GM08714 (cell line): Measurements from ENCODE around the gene EFNA5.
"Not testable (repeated sequence)": the region's sequence is repeated elsewhere in the genome, so short reads cannot be mapped to it uniquely, and the experiment has no call there.

ENCODE experiments used
- H3K4me3 ChIP-seq: fragments of 200-500 bp; sonication (Bioruptor generic); 2 replicates; pipeline ENCODE4 v1.5.1; 2014; ENCODE audit warnings: mild to moderate bottlenecking, low read length, inconsistent platforms
- ZNF274 ChIP-seq: IDR thresholded peaks from 2 replicates; pipeline ENCODE4 v1.6.1; 2012; ENCODE audit warnings: mild to moderate bottlenecking, low read depth, low read length

Gene EFNA5

DNA sequence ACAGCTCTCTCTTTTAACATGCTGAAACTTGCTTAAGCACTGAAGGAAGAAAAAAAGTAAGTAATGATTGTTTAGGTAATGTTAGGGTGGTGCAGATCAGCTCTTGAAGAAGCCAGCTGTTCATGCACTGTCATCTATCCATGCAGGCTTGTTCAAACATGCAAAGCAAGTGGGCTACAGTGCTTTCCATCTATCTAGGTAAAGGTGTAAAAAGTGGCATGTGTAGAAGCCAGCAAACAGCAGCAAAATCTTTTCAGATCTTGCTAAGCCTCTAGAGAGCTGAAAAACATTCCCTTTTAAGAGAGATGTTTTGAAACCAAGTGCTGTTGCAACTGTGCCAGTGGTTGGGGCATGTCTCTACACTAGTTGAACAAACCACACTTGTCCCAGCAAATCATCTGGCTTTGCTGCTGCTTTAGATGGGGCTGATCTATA is 214.4 kb downstream of the EFNA5 start:
- no peak for TF ChIP-seq ZNF274
- no peak overlapping the region for H3K4me3 ChIP-seq

DNA sequence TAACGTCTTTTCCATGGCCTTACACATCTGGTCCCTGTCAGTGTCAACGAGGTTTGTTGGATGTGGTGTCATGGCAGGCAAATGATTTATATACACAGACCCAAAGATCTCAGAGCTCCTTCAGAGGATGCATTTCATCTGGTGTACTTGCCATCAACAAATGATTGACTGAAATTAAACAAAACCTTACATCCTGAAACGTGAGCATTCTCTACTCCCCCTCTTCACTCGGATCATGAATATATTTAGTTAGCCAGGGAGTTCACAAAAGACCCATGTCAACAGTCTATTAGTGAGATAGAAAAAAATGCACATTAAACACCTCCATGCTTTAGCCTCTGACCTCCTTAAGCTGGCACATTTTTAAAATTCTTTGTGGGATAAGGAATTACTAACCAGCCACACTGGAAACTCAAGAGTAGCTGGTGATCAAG is 215.6 kb downstream of the EFNA5 start:
- TF ChIP-seq ZNF274 = no peak
- H3K4me3 ChIP-seq = no peak overlapping the region

DNA sequence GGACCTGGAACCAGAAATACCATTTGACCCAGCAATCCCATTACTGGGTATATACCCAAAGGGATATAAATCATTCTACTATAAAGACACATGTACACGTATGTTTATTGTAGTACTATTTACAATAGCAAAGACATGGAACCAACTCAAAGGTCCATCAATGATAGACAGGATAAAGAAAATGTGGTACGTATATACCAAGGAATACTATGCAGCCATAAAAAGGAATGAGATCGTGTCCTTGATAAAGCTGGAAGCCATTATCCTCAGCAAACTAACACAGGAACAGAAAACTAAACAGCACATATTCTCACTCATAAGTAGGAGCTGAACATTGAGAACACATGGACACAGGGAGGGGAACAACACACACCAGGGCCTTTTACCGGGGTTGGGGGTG is 218.9 kb downstream of the EFNA5 start:
- H3K4me3 ChIP-seq = not testable (repeated sequence)

DNA sequence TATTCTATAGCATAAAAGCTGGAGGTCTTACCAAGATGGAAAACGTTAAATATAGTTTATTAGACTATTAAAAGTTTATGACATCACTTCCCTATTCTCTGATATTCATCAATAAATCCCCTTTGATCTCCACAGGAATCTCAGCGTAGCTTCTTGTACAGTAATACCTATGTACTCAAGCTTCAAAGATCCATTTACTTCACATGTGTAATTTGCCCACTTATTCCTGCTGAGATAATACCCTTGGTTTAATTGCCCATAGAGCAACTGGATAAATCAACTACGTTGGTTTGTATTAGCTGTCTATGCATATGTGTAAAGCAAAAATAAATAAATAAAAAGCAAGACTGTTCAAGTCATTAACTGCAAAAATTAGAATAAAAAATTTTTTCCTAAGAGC is 219.7 kb downstream of the EFNA5 start:
- TF ChIP-seq ZNF274 = no peak

GRCh38 chr5:107450531-107450930 is 220.2 kb downstream of the EFNA5 start:
- TF ChIP-seq ZNF274 = no peak
- no peak overlapping the region for H3K4me3 ChIP-seq

More for the DNA sequence above, 219.7 kb downstream of the EFNA5 start:
- H3K4me3 ChIP-seq = no peak overlapping the region

GRCh38 chr5:107449369-107449768 is 221.4 kb downstream of the EFNA5 start:
- no peak for TF ChIP-seq ZNF274
- no peak overlapping the region for H3K4me3 ChIP-seq

DNA sequence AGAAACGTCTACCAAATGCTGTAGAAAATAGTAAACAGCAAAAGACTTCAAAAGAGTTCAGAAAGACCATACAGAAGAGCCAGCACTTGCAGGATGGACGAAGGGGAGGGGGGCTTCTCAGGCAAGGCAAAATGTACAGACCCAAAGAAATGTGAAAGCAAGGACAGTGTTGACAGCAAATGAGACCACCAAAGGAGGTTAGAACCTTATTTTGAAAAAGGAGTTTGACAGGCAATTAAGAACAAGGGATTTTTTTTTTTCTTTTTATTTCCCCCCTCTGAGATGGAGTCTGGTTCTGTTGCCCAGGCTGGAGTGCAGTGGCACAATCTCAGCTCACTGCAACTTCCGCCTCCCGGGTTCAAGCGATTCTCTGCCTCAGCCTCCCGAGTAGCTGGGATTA is 223.2 kb downstream of the EFNA5 start:
- no peak overlapping the region for H3K4me3 ChIP-seq
- no peak for TF ChIP-seq ZNF274

DNA sequence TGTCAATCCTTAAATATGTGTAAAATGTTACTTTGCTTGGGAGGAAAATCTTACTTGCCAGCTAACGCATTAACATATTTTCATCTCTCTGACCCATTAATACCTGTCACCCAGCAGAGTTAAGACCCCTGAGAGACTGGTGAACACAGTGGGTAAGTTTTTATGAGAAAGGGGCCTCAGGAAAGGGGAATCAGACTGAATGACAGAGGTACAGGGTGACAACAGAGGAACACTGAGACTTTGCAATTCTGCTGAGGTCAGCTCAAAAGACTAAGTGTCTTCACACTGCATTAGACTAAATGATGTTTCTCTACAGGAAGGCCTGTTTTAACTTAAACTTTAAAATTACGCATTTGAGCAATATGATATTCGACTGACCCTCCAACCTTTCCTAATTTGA is 223.8 kb downstream of the EFNA5 start:
- no peak for TF ChIP-seq ZNF274
- no peak overlapping the region for H3K4me3 ChIP-seq

- TF ChIP-seq ZNF274 = no peak
- H3K4me3 ChIP-seq = no peak overlapping the region
Measured at GRCh38 chr5:107444300-107444699, 226.4 kb downstream of the EFNA5 start.

GRCh38 chr5:107443897-107444296 is 226.8 kb downstream of the EFNA5 start:
- no peak overlapping the region for H3K4me3 ChIP-seq
- no peak for TF ChIP-seq ZNF274

GRCh38 chr5:107442452-107442851 is 228.3 kb downstream of the EFNA5 start:
- H3K4me3 ChIP-seq = no peak overlapping the region
- TF ChIP-seq ZNF274 = no peak

DNA sequence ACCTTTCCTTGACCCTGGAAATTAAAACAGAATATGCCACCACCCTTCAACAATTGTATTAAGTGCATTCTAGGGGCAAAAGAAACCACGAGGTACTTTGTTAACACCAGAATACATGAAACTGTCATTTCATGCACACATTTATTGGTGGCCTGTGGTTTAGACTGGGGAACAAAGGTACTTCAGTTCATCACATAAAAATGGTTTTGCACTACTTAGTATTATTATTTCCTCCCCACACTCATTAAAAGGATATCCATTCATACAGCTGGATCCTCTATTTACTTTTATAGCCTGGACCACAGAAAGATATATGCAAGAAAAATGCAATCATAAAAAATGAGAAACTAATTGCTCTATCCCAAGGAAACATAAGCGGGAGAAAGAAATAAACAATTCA is 230.9 kb downstream of the EFNA5 start:
- no peak overlapping the region for H3K4me3 ChIP-seq
- TF ChIP-seq ZNF274 = no peak

- no peak overlapping the region for H3K4me3 ChIP-seq
- TF ChIP-seq ZNF274 = no peak
Measured at GRCh38 chr5:107437986-107438510, 232.7 kb downstream of the EFNA5 start.

DNA sequence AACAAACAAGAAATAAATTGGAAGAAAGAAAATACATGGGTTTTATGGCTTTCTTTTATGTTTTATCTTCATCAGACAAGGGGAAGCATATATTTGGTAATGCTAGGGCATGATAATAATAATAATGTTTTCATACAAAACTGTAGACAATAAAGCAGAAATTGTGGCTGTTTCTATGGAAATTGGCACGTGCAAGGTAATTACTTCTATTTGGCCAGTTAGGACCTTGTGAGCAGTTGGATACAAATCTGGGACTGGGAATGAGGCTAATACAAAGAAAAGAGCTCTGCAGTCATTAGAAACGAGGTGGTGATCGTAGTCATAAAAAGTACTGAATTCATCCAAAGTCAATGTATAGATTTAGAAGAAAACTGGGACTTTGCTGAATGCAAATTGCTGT is 233.6 kb downstream of the EFNA5 start:
- H3K4me3 ChIP-seq = no peak overlapping the region
- no peak for TF ChIP-seq ZNF274

GRCh38 chr5:107436201-107436600 is 234.5 kb downstream of the EFNA5 start:
- TF ChIP-seq ZNF274 = no peak
- no peak overlapping the region for H3K4me3 ChIP-seq

DNA sequence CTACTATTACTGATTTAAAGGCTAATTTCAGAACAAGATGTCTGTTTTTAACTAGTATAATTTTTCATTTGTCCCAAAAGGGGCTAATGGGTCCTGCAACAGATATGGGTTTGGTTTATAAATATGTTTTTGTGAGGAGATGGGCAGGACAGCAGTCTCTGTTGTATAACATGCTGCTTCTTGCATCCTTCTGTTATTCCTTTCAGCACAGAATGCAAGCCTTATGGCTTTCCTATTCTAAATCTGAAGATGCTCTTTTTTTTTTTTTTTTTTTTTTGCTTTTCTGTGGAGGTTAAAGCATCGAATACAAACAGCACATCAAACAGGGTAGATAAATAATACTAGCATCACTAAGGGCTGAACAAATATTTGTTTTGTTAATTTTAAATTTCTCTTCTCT is 235.7 kb downstream of the EFNA5 start:
- H3K4me3 ChIP-seq = no peak overlapping the region
- TF ChIP-seq ZNF274 = no peak

- not testable (repeated sequence) for H3K4me3 ChIP-seq
Measured at GRCh38 chr5:107433646-107434045, 237.1 kb downstream of the EFNA5 start.
